HEK293 (cell line): ENCODE results near the gene SMAD7.

Source experiments
- GFI1B ChIP-seq: fragments of 450-650 bp; formaldehyde crosslinking; IDR thresholded peaks from 2 replicates; pipeline ENCODE4 v1.5.1; 2016; ENCODE audit warnings: missing biosample characterization, missing genetic modification characterization
- PRDM2 ChIP-seq: fragments of 450-650 bp; formaldehyde crosslinking; IDR thresholded peaks from 2 replicates; pipeline ENCODE4 v1.5.1; 2016; ENCODE audit warnings: missing biosample characterization, missing genetic modification characterization, borderline replicate concordance
- PRDM6 ChIP-seq: fragments of 450-650 bp; formaldehyde crosslinking; IDR thresholded peaks from 2 replicates; pipeline ENCODE4 v1.5.1; 2017; ENCODE audit warnings: missing biosample characterization, missing genetic modification characterization
- REST ChIP-seq: fragments of 450-650 bp; formaldehyde crosslinking; IDR thresholded peaks from 2 replicates; pipeline ENCODE4 v1.5.1; 2016; ENCODE audit warnings: missing biosample characterization, missing genetic modification characterization
- SP2 ChIP-seq: fragments of 450-650 bp; formaldehyde crosslinking; IDR thresholded peaks from 2 replicates; pipeline ENCODE4 v1.5.1; 2016; ENCODE audit warnings: missing biosample characterization, missing genetic modification characterization
- ZBTB1 ChIP-seq: fragments of 450-650 bp; formaldehyde crosslinking; IDR thresholded peaks from 2 replicates; pipeline ENCODE4 v1.5.1; 2016; ENCODE audit warnings: missing biosample characterization, missing genetic modification characterization
- ZBTB48 ChIP-seq: fragments of 450-650 bp; formaldehyde crosslinking; IDR thresholded peaks from 2 replicates; pipeline ENCODE4 v1.5.1; 2016; ENCODE audit warnings: missing biosample characterization, missing genetic modification characterization
- ZNF133 ChIP-seq: fragments of 450-650 bp; formaldehyde crosslinking; IDR thresholded peaks from 2 replicates; pipeline ENCODE4 v1.5.1; 2016; ENCODE audit warnings: missing biosample characterization, missing genetic modification characterization
- ZNF18 ChIP-seq: fragments of 450-650 bp; formaldehyde crosslinking; IDR thresholded peaks from 2 replicates; pipeline ENCODE4 v1.5.1; 2016; ENCODE audit warnings: missing biosample characterization, missing genetic modification characterization
- ZNF19 ChIP-seq: fragments of 450-650 bp; formaldehyde crosslinking; IDR thresholded peaks from 2 replicates; pipeline ENCODE4; 2016; ENCODE audit warnings: missing biosample characterization, missing genetic modification characterization, low read depth
- ZNF214 ChIP-seq: fragments of 450-650 bp; formaldehyde crosslinking; IDR thresholded peaks from 2 replicates; pipeline ENCODE4 v1.5.1; 2017; ENCODE audit warnings: missing biosample characterization, mild to moderate bottlenecking, missing genetic modification characterization, borderline replicate concordance
- ZNF239 ChIP-seq: fragments of 450-650 bp; formaldehyde crosslinking; IDR thresholded peaks from 2 replicates; pipeline ENCODE4 v1.5.1; 2016; ENCODE audit warnings: missing biosample characterization, missing genetic modification characterization
- ZNF24 ChIP-seq: fragments of 450-650 bp; formaldehyde crosslinking; IDR thresholded peaks from 2 replicates; pipeline ENCODE4 v1.5.1; 2016; ENCODE audit warnings: missing biosample characterization, missing genetic modification characterization
- ZNF324 ChIP-seq: fragments of 450-650 bp; formaldehyde crosslinking; IDR thresholded peaks from 2 replicates; pipeline ENCODE4 v1.5.1; 2016; ENCODE audit warnings: missing biosample characterization, missing genetic modification characterization
- ZNF354C ChIP-seq: fragments of 450-650 bp; formaldehyde crosslinking; IDR thresholded peaks from 2 replicates; pipeline ENCODE4 v1.5.1; 2016; ENCODE audit warnings: missing biosample characterization, missing genetic modification characterization, low read depth, borderline replicate concordance
- ZNF366 ChIP-seq: fragments of 450-650 bp; formaldehyde crosslinking; conservative IDR thresholded peaks from 2 replicates; pipeline ENCODE4 v1.5.1; 2016; ENCODE audit warnings: missing biosample characterization, missing genetic modification characterization
- ZNF416 ChIP-seq: fragments of 450-650 bp; formaldehyde crosslinking; IDR thresholded peaks from 2 replicates; pipeline ENCODE4 v1.5.1; 2016; ENCODE audit warnings: missing biosample characterization, missing genetic modification characterization
- ZNF501 ChIP-seq: fragments of 450-650 bp; formaldehyde crosslinking; IDR thresholded peaks from 2 replicates; pipeline ENCODE4 v1.5.1; 2016; ENCODE audit warnings: missing biosample characterization, missing genetic modification characterization
- ZNF521 ChIP-seq: fragments of 450-650 bp; formaldehyde crosslinking; IDR thresholded peaks from 2 replicates; pipeline ENCODE4 v1.5.1; 2017; ENCODE audit warnings: missing biosample characterization, mild to moderate bottlenecking, missing genetic modification characterization
- ZNF555 ChIP-seq: fragments of 450-650 bp; formaldehyde crosslinking; conservative IDR thresholded peaks from 2 replicates; pipeline ENCODE4 v1.5.1; 2017; ENCODE audit warnings: missing biosample characterization, mild to moderate bottlenecking, missing genetic modification characterization, inconsistent platforms
- ZNF670 ChIP-seq: fragments of 450-650 bp; formaldehyde crosslinking; IDR thresholded peaks from 2 replicates; pipeline ENCODE4 v1.5.1; 2016; ENCODE audit warnings: missing biosample characterization, missing genetic modification characterization, low read depth
- TF ChIP-seq, protein P1 (sequence below): fragments of 450-650 bp; formaldehyde crosslinking; IDR thresholded peaks from 2 replicates; pipeline ENCODE4 v1.5.1; 2016; ENCODE audit warnings: missing biosample characterization, missing genetic modification characterization
- TF ChIP-seq, protein P2 (sequence below): fragments of 450-650 bp; formaldehyde crosslinking; IDR thresholded peaks from 2 replicates; pipeline ENCODE4 v1.5.1; 2017; ENCODE audit warnings: missing biosample characterization, missing genetic modification characterization

The SMAD7 gene

GRCh38 chr18:48948112-48949049 lies 2.4 kb downstream of the SMAD7 start (continued):
- TF ChIP-seq PRDM2 (tag by site-specific recombination) (no peak), ZNF18 (tag by site-specific recombination) (0 out of 2 replicates have a peak, but pooled peaks have one; percentile 25), ZNF521 (no peak), PRDM6 (tag by site-specific recombination) (peak; percentile 78), GFI1B (tag by site-specific recombination) (peak; percentile 19; the same call in 1 of the 2 replicates), ZNF416 (no peak), ZNF214 (no peak), ZNF133 (tag by site-specific recombination) (no peak), ZNF324 (no peak), ZNF501 (no peak), SP2 (peak; percentile 34), ZNF670 (tag by site-specific recombination) (no peak), ZNF24 (no peak), ZBTB1 (tag by site-specific recombination) (no peak), ZNF239 (tag by site-specific recombination) (no peak), ZNF354C (no peak), ZNF19 (tag by site-specific recombination) (no peak), ZNF366 (tag by site-specific recombination) (no peak), REST (tag by site-specific recombination) (0 out of 2 replicates have a peak, but pooled peaks have one; percentile 15), ZBTB48 (tag by site-specific recombination) (no peak), ZNF555 (tag by site-specific recombination) (no peak)
- TF ChIP-seq, protein P1, sequence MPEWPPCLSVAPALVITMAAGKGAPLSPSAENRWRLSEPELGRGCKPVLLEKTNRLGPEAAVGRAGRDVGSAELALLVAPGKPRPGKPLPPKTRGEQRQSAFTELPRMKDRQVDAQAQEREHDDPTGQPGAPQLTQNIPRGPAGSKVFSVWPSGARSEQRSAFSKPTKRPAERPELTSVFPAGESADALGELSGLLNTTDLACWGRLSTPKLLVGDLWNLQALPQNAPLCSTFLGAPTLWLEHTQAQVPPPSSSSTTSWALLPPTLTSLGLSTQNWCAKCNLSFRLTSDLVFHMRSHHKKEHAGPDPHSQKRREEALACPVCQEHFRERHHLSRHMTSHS, result no peak
- TF ChIP-seq, protein P2, sequence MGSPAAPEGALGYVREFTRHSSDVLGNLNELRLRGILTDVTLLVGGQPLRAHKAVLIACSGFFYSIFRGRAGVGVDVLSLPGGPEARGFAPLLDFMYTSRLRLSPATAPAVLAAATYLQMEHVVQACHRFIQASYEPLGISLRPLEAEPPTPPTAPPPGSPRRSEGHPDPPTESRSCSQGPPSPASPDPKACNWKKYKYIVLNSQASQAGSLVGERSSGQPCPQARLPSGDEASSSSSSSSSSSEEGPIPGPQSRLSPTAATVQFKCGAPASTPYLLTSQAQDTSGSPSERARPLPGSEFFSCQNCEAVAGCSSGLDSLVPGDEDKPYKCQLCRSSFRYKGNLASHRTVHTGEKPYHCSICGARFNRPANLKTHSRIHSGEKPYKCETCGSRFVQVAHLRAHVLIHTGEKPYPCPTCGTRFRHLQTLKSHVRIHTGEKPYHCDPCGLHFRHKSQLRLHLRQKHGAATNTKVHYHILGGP (tag by site-specific recombination), result no peak
